ENCODE results near the gene ZP2. TPM values are rescaled to one million over a fixed set of nuclear protein-coding genes. Genes with fewer than 3 reads are reported as not detected.
"Not testable (repeated sequence)": the region's sequence is repeated elsewhere in the genome, so short reads cannot be mapped to it uniquely, and the experiment has no call there.

The ZP2 gene
- total and polyA plus RNA-seq, 9 donors, result 0.36 to 1.1 (median 0.37) TPM; not detected in 6

- Histone ChIP-seq H3K4me3 (no peak overlapping the region), H3K36me3 (no peaks in the 10 kb centered on the region)
- DNase-seq, result no peak
Observed at GRCh38 chr16:21172650-21173049, 38.7 kb downstream of the ZP2 start.

GRCh38 chr16:21170116-21170515 lies 41.3 kb downstream of the ZP2 start:
- H3K27me3 ChIP-seq; H3K27ac ChIP-seq; H3K4me3 ChIP-seq; H3K36me3 ChIP-seq; intact Hi-C loops (cut with DNase I); H3K4me1 ChIP-seq (ENCODE audit: insufficient read depth); DNase-seq; H3K9me3 ChIP-seq: not testable (repeated sequence)
- 95 to 96% (median 96%) methylated on average over 8 of the region's 8 CpGs for WGBS, 3 donors

More at GRCh38 chr16:21172650-21173049, 38.7 kb downstream of the ZP2 start:
- H3K27ac ChIP-seq, result no peak overlapping the region
- peaks cover 7% of the 10 kb centered on the region for H3K4me1 ChIP-seq (ENCODE audit: insufficient read depth)
- no peaks in the 10 kb centered on the region for H3K9me3 ChIP-seq
- intact Hi-C loops (cut with DNase I), result no loop called here
- TF ChIP-seq POLR2A (IDR thresholded peaks at IDR 0.05) (no peak), EP300 (IDR thresholded peaks at IDR 0.05) (no peak)
- no peaks in the 10 kb centered on the region for H3K27me3 ChIP-seq
- WGBS, 3 donors, result 91% methylated on average over 3 of the region's 3 CpGs

- no peak for DNase-seq
- H3K27ac ChIP-seq, result no peak overlapping the region
- 76 to 89% (median 79%) methylated on average over 5 of the region's 5 CpGs for WGBS, 3 donors
- H3K4me1 ChIP-seq (ENCODE audit: insufficient read depth), result peaks cover 7% of the 10 kb centered on the region
- no peak overlapping the region for H3K4me3 ChIP-seq
- no peaks in the 10 kb centered on the region for H3K9me3 ChIP-seq
- TF ChIP-seq EP300 (IDR thresholded peaks at IDR 0.05), result no peak
- no peak for TF ChIP-seq CTCF (IDR thresholded peaks at IDR 0.05)
- TF ChIP-seq POLR2A (IDR thresholded peaks at IDR 0.05), result no peak
- no peaks in the 10 kb centered on the region for H3K27me3 ChIP-seq
- intact Hi-C loops (cut with DNase I), result no loop called here
- H3K36me3 ChIP-seq, result no peaks in the 10 kb centered on the region
Observed at GRCh38 chr16:21169249-21169981, 42.0 kb downstream of the ZP2 start.

- no peak for DNase-seq
- Histone ChIP-seq H3K36me3 (no peaks in the 10 kb centered on the region), H3K27ac (no peak overlapping the region), H3K27me3 (no peaks in the 10 kb centered on the region), H3K9me3 (no peaks in the 10 kb centered on the region), H3K4me3 (no peak overlapping the region), H3K4me1 (ENCODE audit: insufficient read depth) (peaks cover 17% of the 10 kb centered on the region)
- intact Hi-C loops (cut with DNase I), result no loop called here
- TF ChIP-seq EP300 (IDR thresholded peaks at IDR 0.05), result no peak
- 96 to 97% (median 97%) methylated on average over 12 of the region's 12 CpGs for WGBS, 3 donors
Observed at GRCh38 chr16:21167929-21168602, 43.3 kb downstream of the ZP2 start.

- Histone ChIP-seq H3K36me3 (no peaks in the 10 kb centered on the region), H3K27me3 (no peaks in the 10 kb centered on the region), H3K9me3 (no peaks in the 10 kb centered on the region), H3K27ac (no peak overlapping the region), H3K4me1 (ENCODE audit: insufficient read depth) (peaks cover 18% of the 10 kb centered on the region), H3K4me3 (no peak overlapping the region)
- intact Hi-C loops (cut with DNase I), result no loop called here
- no peak for DNase-seq
- 88 to 94% (median 89%) methylated on average over 9 of the region's 9 CpGs for WGBS, 3 donors
- no peak for TF ChIP-seq POLR2A (IDR thresholded peaks at IDR 0.05)
- no peak for TF ChIP-seq EP300 (IDR thresholded peaks at IDR 0.05)
- no peak for TF ChIP-seq CTCF (IDR thresholded peaks at IDR 0.05)
Observed at GRCh38 chr16:21167360-21167759, 44.0 kb downstream of the ZP2 start.

GRCh38 chr16:21166561-21166961 lies 44.8 kb downstream of the ZP2 start:
- Histone ChIP-seq H3K27me3 (no peaks in the 10 kb centered on the region), H3K4me1 (ENCODE audit: insufficient read depth) (peaks cover 18% of the 10 kb centered on the region), H3K4me3 (no peak overlapping the region), H3K27ac (no peak overlapping the region), H3K36me3 (no peaks in the 10 kb centered on the region), H3K9me3 (no peaks in the 10 kb centered on the region)
- 85 to 87% (median 85%) methylated on average over 9 of the region's 9 CpGs for WGBS, 3 donors
- DNase-seq, result no peak
- TF ChIP-seq CTCF (IDR thresholded peaks at IDR 0.05) (no peak), EP300 (IDR thresholded peaks at IDR 0.05) (no peak), POLR2A (IDR thresholded peaks at IDR 0.05) (no peak)
- intact Hi-C loops (cut with DNase I), result no loop called here

All from ovary (tissue), 9 donors.